B cell (primary cell): ENCODE measurements around the gene EN1.

Source experiments
- EZH2 ChIP-seq: IDR thresholded peaks from 2 replicates; pipeline ENCODE4 v1.6.1; 2012; ENCODE audit warnings: borderline replicate concordance, low read depth, mild to moderate bottlenecking, moderate library complexity, low read length; ENCODE audit not compliant: insufficient read depth, poor library complexity, severe bottlenecking
- TF ChIP-seq, protein P1 (sequence below): fragments of 200-600 bp; IDR thresholded peaks from one replicate; pipeline ENCODE4 v1.8.0; 2022; ENCODE audit warnings: antibody characterized with exemption, mild to moderate bottlenecking

DNA sequence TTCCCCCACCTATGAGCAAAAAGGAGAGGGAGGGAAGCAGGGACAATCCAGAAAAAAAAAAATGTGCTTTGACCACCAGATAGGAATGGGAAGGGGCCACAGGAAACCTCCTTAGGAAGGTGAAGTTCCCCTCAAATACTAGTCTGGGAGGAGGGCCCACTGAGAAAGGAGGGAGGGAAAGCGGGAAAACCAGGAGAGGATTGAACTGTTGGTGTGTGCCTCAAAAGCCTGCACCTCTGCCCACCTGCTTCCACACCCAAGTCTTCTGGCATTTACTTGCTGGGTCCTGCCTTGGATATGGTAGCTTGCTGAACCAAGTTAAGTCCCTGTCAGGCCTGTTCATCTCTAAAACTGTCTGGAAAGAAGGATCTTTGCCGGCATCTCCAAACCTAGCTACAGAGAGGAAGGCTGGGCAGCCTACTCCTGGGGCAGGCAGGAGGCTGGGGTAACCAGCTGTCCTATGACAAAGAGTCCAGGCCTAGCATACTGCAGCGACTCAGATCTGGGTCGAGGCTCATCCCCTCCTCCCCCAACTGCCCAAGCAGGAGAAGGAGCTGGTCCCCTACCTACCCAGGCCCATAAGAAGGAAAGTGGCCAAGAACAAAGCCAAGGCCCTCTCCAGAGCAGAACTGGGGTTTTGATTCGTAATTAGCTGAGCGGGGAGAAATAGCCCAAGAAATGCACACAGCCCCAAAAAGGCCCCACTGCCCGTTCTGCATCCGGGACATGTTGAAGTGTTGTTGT, 3.0 kb downstream of the EN1 start:
- TF ChIP-seq, protein P1, sequence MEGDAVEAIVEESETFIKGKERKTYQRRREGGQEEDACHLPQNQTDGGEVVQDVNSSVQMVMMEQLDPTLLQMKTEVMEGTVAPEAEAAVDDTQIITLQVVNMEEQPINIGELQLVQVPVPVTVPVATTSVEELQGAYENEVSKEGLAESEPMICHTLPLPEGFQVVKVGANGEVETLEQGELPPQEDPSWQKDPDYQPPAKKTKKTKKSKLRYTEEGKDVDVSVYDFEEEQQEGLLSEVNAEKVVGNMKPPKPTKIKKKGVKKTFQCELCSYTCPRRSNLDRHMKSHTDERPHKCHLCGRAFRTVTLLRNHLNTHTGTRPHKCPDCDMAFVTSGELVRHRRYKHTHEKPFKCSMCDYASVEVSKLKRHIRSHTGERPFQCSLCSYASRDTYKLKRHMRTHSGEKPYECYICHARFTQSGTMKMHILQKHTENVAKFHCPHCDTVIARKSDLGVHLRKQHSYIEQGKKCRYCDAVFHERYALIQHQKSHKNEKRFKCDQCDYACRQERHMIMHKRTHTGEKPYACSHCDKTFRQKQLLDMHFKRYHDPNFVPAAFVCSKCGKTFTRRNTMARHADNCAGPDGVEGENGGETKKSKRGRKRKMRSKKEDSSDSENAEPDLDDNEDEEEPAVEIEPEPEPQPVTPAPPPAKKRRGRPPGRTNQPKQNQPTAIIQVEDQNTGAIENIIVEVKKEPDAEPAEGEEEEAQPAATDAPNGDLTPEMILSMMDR: no peak
- no peak for TF ChIP-seq EZH2
